Tibial artery (tissue), 4 donors: ENCODE results near the gene TMEM92.

Experiments used
- DNase-seq, 2 donors: peaks; one replicate each; pipeline ENCODE4 v3.0.0-alpha.2; 2019
- H3K27ac ChIP-seq, 2 donors: fragments of 200-600 bp; sonication (generic) in 1 of 2; 1 replicate in 1 of 2; 2 replicates in 1 of 2; pipeline ENCODE4 v1.5.1; 2018 to 2019; ENCODE audit warnings: mild to moderate bottlenecking in 1 of 2
- H3K27me3 ChIP-seq, 2 donors: fragments of 200-600 bp; sonication (generic) in 1 of 2; one replicate each; pipeline versions ENCODE4 v1.5.1 to v1.6.0; 2016 to 2019
- H3K36me3 ChIP-seq, 3 donors: fragments of 200-600 bp; sonication (generic) in 2 of 3; one replicate each; pipeline ENCODE4 v1.5.1; 2016 to 2019; ENCODE audit warnings: mild to moderate bottlenecking in 2 of 3
- H3K4me1 ChIP-seq, 4 donors: fragments of 200-600 bp; sonication (generic) in 2 of 4; 1 replicate in 3 of 4; 2 replicates in 1 of 4; pipeline ENCODE4 v1.5.1; 2016 to 2019
- H3K4me3 ChIP-seq, 2 donors: fragments of 200-600 bp; sonication (generic) in 1 of 2; 1 replicate in 1 of 2; 2 replicates in 1 of 2; pipeline ENCODE4 v1.5.1; 2018 to 2019; ENCODE audit warnings: mild to moderate bottlenecking in 2 of 2
- H3K9me3 ChIP-seq, 3 donors: fragments of 200-600 bp; sonication (generic) in 1 of 3; one replicate each; pipeline ENCODE4 v1.5.1; 2016 to 2019
- CTCF ChIP-seq, 2 experiments: fragments of 200-600 bp in 1 of 2; fragments of 450-650 bp in 1 of 2; IDR thresholded peaks; one replicate each; pipeline ENCODE4 v1.5.1; 2017 to 2019; ENCODE audit warnings: antibody characterized with exemption in 2 of 2, mild to moderate bottlenecking in 1 of 2, moderate library complexity in 1 of 2
- intact Hi-C: fragments of 100-400 bp; cut with DNase I; formaldehyde crosslinking; loops from one replicate; pipeline ENCODE4 v1.15.0; 2023; ENCODE audit warnings: low total_unique reads

TMEM92 gene

GRCh38 chr17:50274142-50274896 is at the start of gene TMEM92:
Gene TMEM92 (plus strand): TSS chr17:50274466. CDS start chr17:50274502, 36 bp downstream.
- H3K4me1 ChIP-seq: peaks cover 0 to 34% (median 27%) of the 10 kb centered on the region in 4 donors
- intact Hi-C loops: no loop called here
- TF ChIP-seq CTCF (IDR thresholded peaks at IDR 0.05): no peak
- peak; percentile 24 to 70 for DNase-seq
- peak within 1 kb of the TSS; percentile 89 to 91 for H3K27ac ChIP-seq
- H3K9me3 ChIP-seq: no peaks in the 10 kb centered on the region
- H3K27me3 ChIP-seq: peaks cover 0 to 37% of the 10 kb centered on the region in 2 donors
- H3K4me3 ChIP-seq: peak within 1 kb of the TSS; percentile 56 to 67
- H3K36me3 ChIP-seq: no peaks in the 10 kb centered on the region

GRCh38 chr17:50225701-50226240 is 48.5 kb upstream of the TMEM92 start:
- Histone ChIP-seq H3K36me3 (no peaks in the 10 kb centered on the region), H3K4me3 (no peak overlapping the region), H3K27ac (no peak overlapping the region), H3K27me3 (no peaks in the 10 kb centered on the region), H3K4me1 (peaks cover 9 to 31% (median 27%) of the 10 kb centered on the region in 4 donors), H3K9me3 (no peaks in the 10 kb centered on the region)
- DNase-seq: no peak
- intact Hi-C loops: no loop called here
- no peak for TF ChIP-seq CTCF (IDR thresholded peaks at IDR 0.05)

GRCh38 chr17:50234581-50234980 is 39.7 kb upstream of the TMEM92 start:
- intact Hi-C loops: no loop called here

GRCh38 chr17:50237901-50238300 is 36.4 kb upstream of the TMEM92 start:
- peaks cover 0 to 7% (median 0%) of the 10 kb centered on the region in 3 donors for H3K9me3 ChIP-seq
- H3K4me1 ChIP-seq: peaks cover 0 to 30% (median 17%) of the 10 kb centered on the region in 4 donors
- no peak overlapping the region for H3K4me3 ChIP-seq
- intact Hi-C loops: no loop called here
- DNase-seq: no peak
- H3K27ac ChIP-seq: no peak overlapping the region
- no peak for TF ChIP-seq CTCF (IDR thresholded peaks at IDR 0.05)
- no peaks in the 10 kb centered on the region for H3K36me3 ChIP-seq
- H3K27me3 ChIP-seq: no peaks in the 10 kb centered on the region

More at GRCh38 chr17:50234581-50234980, 39.7 kb upstream of the TMEM92 start:
- peaks cover 0 to 7% (median 0%) of the 10 kb centered on the region in 3 donors for H3K9me3 ChIP-seq
- H3K4me1 ChIP-seq: peaks cover 0 to 12% (median 4%) of the 10 kb centered on the region in 4 donors
- H3K27ac ChIP-seq: no peak overlapping the region
- DNase-seq: no peak
- H3K27me3 ChIP-seq: no peaks in the 10 kb centered on the region
- H3K4me3 ChIP-seq: no peak overlapping the region
- no peak for TF ChIP-seq CTCF (IDR thresholded peaks at IDR 0.05)
- H3K36me3 ChIP-seq: no peaks in the 10 kb centered on the region

- intact Hi-C loops: no loop called here
- Histone ChIP-seq H3K9me3 (peaks cover 0 to 7% (median 0%) of the 10 kb centered on the region in 3 donors), H3K4me1 (peaks cover 0 to 30% (median 17%) of the 10 kb centered on the region in 4 donors), H3K36me3 (no peaks in the 10 kb centered on the region), H3K27ac (no peak overlapping the region), H3K4me3 (no peak overlapping the region), H3K27me3 (no peaks in the 10 kb centered on the region)
- no peak for DNase-seq
- no peak for TF ChIP-seq CTCF (IDR thresholded peaks at IDR 0.05)
Measured at GRCh38 chr17:50238601-50239280, 35.5 kb upstream of the TMEM92 start.
